ENCODE results near the gene RNU6-9. TPM values are rescaled to one million over a fixed set of nuclear protein-coding genes. Genes with fewer than 3 reads are reported as not detected.
A peak's percentile ranks its signal among the peaks of the same experiment; 100 is the strongest.

Gene RNU6-9
- total and polyA plus RNA-seq, 11 donors, result not detected

- Histone ChIP-seq H3K4me1 (peaks cover 0 to 40% (median 3%) of the 10 kb centered on the region in 12 donors), H3K4me3 (peak within 1 kb of the TSS; percentile 13 to 59 (median 44)), H3K27me3 (peaks cover 0 to 48% (median 17%) of the 10 kb centered on the region in 9 donors), H3K27ac (peak within 1 kb of the TSS; percentile 40 to 82 (median 74)), H3K9me3 (no peaks in the 10 kb centered on the region), H3K36me3 (no peaks in the 10 kb centered on the region)
- WGBS, 4 donors, result 40 to 51% (median 45%) methylated on average over 18 to 24 of the region's 24 CpGs
- ATAC-seq (peak; percentile 43 to 69 (median 60)), DNase-seq (peak; percentile 60 to 89 (median 72))
- TF ChIP-seq CTCF (IDR thresholded peaks at IDR 0.05) (no peak), POLR2A (IDR thresholded peaks at IDR 0.05) (peak in 1 of 2 donors; percentile 67)
- intact Hi-C loops (cut with DNase I), result loop anchor here in 9 of 10 donors (5.0 to 10.0 kb wide), 5 partner anchors 63 to 123 kb away; partner anchors contain the start of gene WDR18 (in 2 of the 9)
These were observed 34.1 kb upstream of the RNU6-9 start, which contains the start of gene CFD for GRCh38 chr19:858868-859843. Gene CFD (plus strand): TSS chr19:859664. CDS start chr19:859690, 26 bp downstream.

GRCh38 chr19:861141-861755, 32.0 kb upstream of the RNU6-9 start:
- Histone ChIP-seq H3K27me3 (peaks cover 0 to 48% (median 17%) of the 10 kb centered on the region in 9 donors), H3K4me1 (peaks cover 0 to 42% (median 4%) of the 10 kb centered on the region in 12 donors), H3K9me3 (no peaks in the 10 kb centered on the region), H3K36me3 (no peaks in the 10 kb centered on the region), H3K27ac (no peak overlapping the region), H3K4me3 (peak overlapping the region in 6 of 12 donors; percentile 40 to 59 (median 56))
- WGBS, 4 donors, result 62 to 71% (median 68%) methylated on average over 11 to 35 of the region's 35 CpGs
- intact Hi-C loops (cut with DNase I), result loop anchor here in 6 of 10 donors (5.0 to 10.0 kb wide), 4 partner anchors 51 to 124 kb away; partner anchors contain the start of genes R3HDM4 (in 3 of the 6) and WDR18 (in 1 of the 6)
- no peak for DNase-seq
- ATAC-seq, result no peak
- TF ChIP-seq CTCF (IDR thresholded peaks at IDR 0.05), result no peak
- no peak for TF ChIP-seq POLR2A (IDR thresholded peaks at IDR 0.05)

GRCh38 chr19:861756-862580, 31.3 kb upstream of the RNU6-9 start:
- Histone ChIP-seq H3K4me1 (peaks cover 0 to 42% (median 4%) of the 10 kb centered on the region in 12 donors), H3K4me3 (peak overlapping the region in 2 of 12 donors; percentile 5 to 54), H3K9me3 (no peaks in the 10 kb centered on the region), H3K36me3 (no peaks in the 10 kb centered on the region), H3K27ac (no peak overlapping the region), H3K27me3 (peaks cover 0 to 48% (median 17%) of the 10 kb centered on the region in 9 donors)
- DNase-seq, result peak in 1 of 5 donors; percentile 81
- WGBS, 4 donors, result 9 to 26% (median 20%) methylated on average over 29 to 60 of the region's 60 CpGs
- TF ChIP-seq POLR2A (IDR thresholded peaks at IDR 0.05) (no peak), CTCF (IDR thresholded peaks at IDR 0.05) (no peak)
- intact Hi-C loops (cut with DNase I), result loop anchor here in 6 of 10 donors (2.0 to 10.0 kb wide), 5 partner anchors 50 to 123 kb away; partner anchors contain the start of genes R3HDM4 (in 3 of the 6) and WDR18 (in 1 of the 6)
- peak in 2 of 4 donors; percentile 4 to 5 for ATAC-seq

Data from heart left ventricle (tissue), 16 donors.